Measurements from ENCODE around the gene PSMD13. TPM values are rescaled to one million over a fixed set of nuclear protein-coding genes. Genes with fewer than 3 reads are reported as not detected.

The PSMD13 gene
- total and polyA plus RNA-seq, 2 experiments from 2014 or later = 91.8 to 146 TPM

GRCh38 chr11:232783-233565 lies 3.8 kb upstream of the PSMD13 start:
- Histone ChIP-seq H2AFZ (no peak overlapping the region), H3K36me3 (replicated peaks; ENCODE audit: insufficient read depth, low read depth) (no peaks in the 10 kb centered on the region), H4K20me1 (ENCODE audit: insufficient read depth, poor library complexity, severe bottlenecking) (no peaks in the 10 kb centered on the region), H3K9me3 (ENCODE audit: low read depth) (no peaks in the 10 kb centered on the region), H3K9me2 (replicated peaks; ENCODE audit: insufficient read depth) (no peaks in the 10 kb centered on the region), H3K4me3 (no peak overlapping the region), H3K4me1 (ENCODE audit: insufficient read depth) (peaks cover 9% of the 10 kb centered on the region), H3K27me3 (no peaks in the 10 kb centered on the region), H3K79me2 (peaks cover 45% of the 10 kb centered on the region), H3K4me2 (no peak overlapping the region), H3K27ac (no peak overlapping the region)
- no peak for DNase-seq (ENCODE audit: low spot score)
- TF ChIP-seq EZH2phosphoT487 (IDR thresholded peaks at IDR 0.05; ENCODE audit: low read depth, severe bottlenecking, unreplicated experiment) (no peak), CTCF (IDR thresholded peaks at IDR 0.05; ENCODE audit: poor library complexity) (no peak), EZH2 (IDR thresholded peaks at IDR 0.05; ENCODE audit: borderline replicate concordance) (no peak)
- 90% methylated on average over 20 of the region's 20 CpGs for WGBS (ENCODE audit: low lambda C conversion rate, missing lambda C conversion rate)

GRCh38 chr11:235180-235579 lies 1.6 kb upstream of the PSMD13 start:
- Histone ChIP-seq H3K79me2 (peaks cover 56% of the 10 kb centered on the region), H3K9me3 (ENCODE audit: low read depth) (no peaks in the 10 kb centered on the region), H3K4me3 (peak overlapping the region; percentile 76), H3K36me3 (replicated peaks; ENCODE audit: insufficient read depth, low read depth) (no peaks in the 10 kb centered on the region), H3K4me2 (peak overlapping the region; percentile 74), H3K9me2 (replicated peaks; ENCODE audit: insufficient read depth) (no peaks in the 10 kb centered on the region), H3K27me3 (no peaks in the 10 kb centered on the region), H3K4me1 (ENCODE audit: insufficient read depth) (peaks cover 10% of the 10 kb centered on the region), H3K27ac (peak overlapping the region; percentile 94), H2AFZ (no peak overlapping the region), H4K20me1 (ENCODE audit: insufficient read depth, poor library complexity, severe bottlenecking) (no peaks in the 10 kb centered on the region)
- DNase-seq (ENCODE audit: low spot score) = no peak
- 87% methylated on average over 8 of the region's 8 CpGs for WGBS (ENCODE audit: low lambda C conversion rate, missing lambda C conversion rate)
- TF ChIP-seq CTCF (IDR thresholded peaks at IDR 0.05; ENCODE audit: poor library complexity) (no peak), EZH2phosphoT487 (IDR thresholded peaks at IDR 0.05; ENCODE audit: low read depth, severe bottlenecking, unreplicated experiment) (no peak), EZH2 (IDR thresholded peaks at IDR 0.05; ENCODE audit: borderline replicate concordance) (no peak)

GRCh38 chr11:235609-235996 lies 1.2 kb upstream of the PSMD13 start:
- Histone ChIP-seq H4K20me1 (ENCODE audit: insufficient read depth, poor library complexity, severe bottlenecking) (no peaks in the 10 kb centered on the region), H3K27ac (peak overlapping the region; percentile 94), H3K27me3 (no peaks in the 10 kb centered on the region), H3K4me2 (peak overlapping the region; percentile 74), H2AFZ (peak overlapping the region; percentile 85), H3K9me3 (ENCODE audit: low read depth) (no peaks in the 10 kb centered on the region), H3K9me2 (replicated peaks; ENCODE audit: insufficient read depth) (no peaks in the 10 kb centered on the region), H3K4me1 (ENCODE audit: insufficient read depth) (peaks cover 10% of the 10 kb centered on the region), H3K36me3 (replicated peaks; ENCODE audit: insufficient read depth, low read depth) (no peaks in the 10 kb centered on the region), H3K79me2 (peaks cover 61% of the 10 kb centered on the region), H3K4me3 (peak overlapping the region; percentile 76)
- DNase-seq (ENCODE audit: low spot score) = no peak
- TF ChIP-seq EZH2phosphoT487 (IDR thresholded peaks at IDR 0.05; ENCODE audit: low read depth, severe bottlenecking, unreplicated experiment) (no peak), EZH2 (IDR thresholded peaks at IDR 0.05; ENCODE audit: borderline replicate concordance) (no peak), CTCF (IDR thresholded peaks at IDR 0.05; ENCODE audit: poor library complexity) (no peak)
- WGBS (ENCODE audit: low lambda C conversion rate, missing lambda C conversion rate) = 6% methylated on average over 13 of the region's 13 CpGs

All from hepatocyte (in vitro differentiated cells).